Brain pericyte (primary cell): ENCODE data around the gene NRBF2.
"Not testable (repeated sequence)": the region's sequence is repeated elsewhere in the genome, so short reads cannot be mapped to it uniquely, and the experiment has no call there.

Experiments used
- DNase-seq: peaks from one replicate; pipeline ENCODE4 v3.0.0-alpha.2; 2012; ENCODE audit warnings: low read depth, low spot score

The NRBF2 gene

GRCh38 chr10:63133056-63133820, at the start of gene NRBF2:
Gene NRBF2 (plus strand): TSS chr10:63133328. CDS start chr10:63133471, 143 bp downstream.
- peak; percentile 96 for DNase-seq

DNA sequence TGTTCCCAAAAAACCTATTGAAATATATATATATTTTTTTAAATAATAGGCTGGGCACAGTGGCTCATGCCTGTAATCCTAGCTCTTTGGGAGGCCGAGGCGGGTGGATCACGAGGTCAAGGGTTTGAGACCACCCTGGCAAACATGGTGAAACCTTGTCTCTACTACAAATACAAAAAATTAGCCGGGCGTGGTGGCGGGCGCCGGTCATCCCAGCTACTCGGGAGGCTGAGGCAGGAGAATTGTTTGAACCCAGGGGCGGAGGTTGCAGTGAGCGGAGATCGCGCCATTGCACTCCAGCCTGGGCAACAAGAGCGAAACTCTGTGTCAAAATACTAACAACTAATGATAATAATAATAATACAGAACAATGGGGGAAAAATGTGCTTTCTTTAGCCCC, 49.7 kb upstream of the NRBF2 start:
- not testable (repeated sequence) for DNase-seq

DNA sequence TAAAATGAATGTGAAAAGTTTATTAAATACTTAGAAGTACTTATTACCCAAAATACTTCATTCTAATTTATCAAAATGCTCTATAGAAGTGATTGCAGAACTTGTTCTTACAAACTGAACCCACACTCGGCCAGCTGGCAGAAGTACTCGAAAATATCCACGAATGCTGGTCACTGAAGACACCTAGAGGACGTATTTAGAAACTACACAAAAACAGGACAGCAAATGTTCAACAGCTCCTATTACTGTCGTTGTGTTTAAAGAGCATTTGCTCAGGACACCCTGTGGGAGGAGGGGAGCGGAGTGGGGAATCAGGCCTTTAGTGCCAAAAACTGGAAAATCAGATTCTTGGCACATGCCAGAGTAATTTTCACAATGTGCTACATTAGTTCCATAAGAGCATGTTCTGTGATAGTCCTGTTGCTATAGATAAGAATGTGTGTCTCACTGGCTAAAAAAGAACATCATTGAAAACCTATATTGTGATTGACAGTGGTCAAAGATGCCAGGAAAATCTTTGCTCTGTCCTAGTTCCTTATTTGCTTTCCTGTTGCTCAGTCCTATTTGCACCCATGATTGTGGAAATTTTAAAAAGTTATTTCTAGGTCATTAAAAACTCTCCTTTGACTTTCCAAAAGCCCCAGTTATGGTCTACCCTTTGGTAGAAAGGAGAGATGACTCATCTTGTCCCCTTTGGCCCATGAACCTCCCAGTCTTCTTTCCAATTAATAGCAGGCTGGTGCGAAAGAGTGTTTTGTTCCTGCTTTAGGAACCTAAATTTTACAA, 49.0 kb upstream of the NRBF2 start:
- DNase-seq: peak; percentile 27

DNA sequence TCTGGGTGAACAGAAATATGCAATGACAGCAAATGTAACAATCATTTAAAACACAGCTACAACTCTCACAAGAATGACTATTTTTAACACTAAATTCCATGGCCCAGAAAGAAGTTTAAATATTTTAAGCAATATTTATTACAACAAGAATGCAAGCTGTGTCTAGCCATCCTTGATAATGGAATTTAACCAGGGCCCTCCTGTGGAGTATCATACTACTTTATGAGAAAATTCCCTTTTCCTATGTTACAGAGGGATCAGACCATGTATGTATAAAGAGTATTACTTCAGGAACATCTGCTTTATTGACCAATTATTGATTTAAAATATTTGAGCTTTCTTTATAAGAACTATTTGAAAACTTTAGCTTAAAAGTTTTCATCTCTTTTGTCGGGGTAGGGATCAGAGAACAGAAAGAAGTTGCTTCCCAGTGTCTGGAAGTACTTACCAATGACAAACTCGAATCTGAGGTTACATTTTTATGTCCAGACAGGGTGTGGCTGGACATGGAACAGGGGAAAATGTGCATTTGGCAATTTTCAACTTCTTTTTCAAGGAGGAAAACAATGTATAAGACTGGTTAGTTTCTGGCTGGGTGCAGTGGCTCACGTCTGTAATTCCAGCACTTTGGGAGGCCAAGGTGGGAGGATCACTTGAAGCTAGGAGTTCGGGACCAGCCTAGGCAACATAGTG, 48.3 kb upstream of the NRBF2 start:
- no peak for DNase-seq

DNA sequence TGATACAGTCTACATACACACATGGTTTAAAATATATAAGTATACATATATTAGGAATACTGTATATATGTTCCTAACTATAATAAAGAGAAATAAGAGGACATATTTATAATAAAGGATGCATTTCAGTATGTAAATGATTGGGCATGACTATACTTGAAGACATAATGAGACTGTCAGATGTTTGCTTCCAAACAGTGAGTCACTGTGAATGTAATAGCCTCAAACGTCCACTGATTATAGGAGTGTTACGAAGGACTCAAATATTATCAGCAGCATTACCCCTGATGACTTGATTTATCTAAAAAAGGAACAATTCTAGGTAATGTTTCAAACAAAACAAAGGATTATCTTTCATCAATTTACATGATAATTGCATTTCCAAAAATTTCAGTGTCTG, 39.9 kb upstream of the NRBF2 start:
- DNase-seq: no peak

GRCh38 chr10:63094405-63094804, 38.7 kb upstream of the NRBF2 start:
- DNase-seq: no peak

GRCh38 chr10:63094881-63095280, 38.2 kb upstream of the NRBF2 start:
- DNase-seq: no peak

GRCh38 chr10:63099734-63100133, 33.4 kb upstream of the NRBF2 start:
- no peak for DNase-seq

- DNase-seq: not testable (repeated sequence)
These were observed 32.0 kb upstream of the NRBF2 start for GRCh38 chr10:63101091-63101490.

DNA sequence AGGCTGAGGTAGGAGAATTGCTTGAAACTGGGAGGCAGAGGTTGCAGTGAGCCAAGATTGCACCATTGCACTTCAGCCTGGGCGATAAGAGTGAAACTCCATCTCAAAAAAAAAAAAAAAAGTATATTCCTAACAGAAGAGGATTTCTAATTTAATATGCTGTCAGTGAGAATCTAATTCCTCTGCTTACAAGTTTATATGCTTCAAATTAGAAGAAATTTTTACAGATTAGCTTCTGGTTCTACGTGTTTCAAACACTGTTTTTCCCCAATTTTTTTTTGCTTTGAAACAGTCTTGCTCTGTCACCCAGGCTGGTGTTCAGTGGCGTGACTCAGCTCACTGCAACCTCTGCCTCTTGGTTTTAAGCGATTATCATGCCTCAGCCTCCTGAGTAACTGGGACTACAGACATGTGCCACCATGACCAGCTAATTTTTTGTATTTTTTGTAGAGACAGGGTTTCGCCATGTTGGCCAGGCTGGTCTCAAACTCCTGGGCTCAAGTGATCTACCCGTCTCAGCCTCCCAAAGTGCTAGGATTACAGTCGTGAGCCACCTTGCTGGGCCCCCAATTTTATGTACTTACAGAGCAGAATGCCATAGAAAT, 30.7 kb upstream of the NRBF2 start:
- not testable (repeated sequence) for DNase-seq

DNA sequence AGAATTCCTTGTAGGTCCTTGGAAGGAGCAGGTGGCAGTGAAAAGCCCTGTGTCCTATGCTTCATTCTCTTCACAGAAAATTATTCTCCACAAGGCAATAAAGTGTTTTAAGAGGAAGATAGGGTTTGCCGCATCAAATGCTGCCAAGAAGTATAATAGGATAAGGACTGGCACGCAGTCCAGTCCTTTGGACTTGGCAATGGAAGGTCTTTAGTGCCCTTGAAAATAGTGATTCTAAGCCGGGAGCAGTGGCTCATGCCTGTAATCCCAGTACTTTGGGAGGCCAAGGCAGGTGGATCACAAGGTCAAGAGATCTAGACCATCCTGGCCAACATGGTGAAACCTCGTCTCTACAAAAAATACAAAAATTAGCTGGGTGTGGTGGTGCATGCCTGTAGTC, 29.9 kb upstream of the NRBF2 start:
- DNase-seq: not testable (repeated sequence)

DNA sequence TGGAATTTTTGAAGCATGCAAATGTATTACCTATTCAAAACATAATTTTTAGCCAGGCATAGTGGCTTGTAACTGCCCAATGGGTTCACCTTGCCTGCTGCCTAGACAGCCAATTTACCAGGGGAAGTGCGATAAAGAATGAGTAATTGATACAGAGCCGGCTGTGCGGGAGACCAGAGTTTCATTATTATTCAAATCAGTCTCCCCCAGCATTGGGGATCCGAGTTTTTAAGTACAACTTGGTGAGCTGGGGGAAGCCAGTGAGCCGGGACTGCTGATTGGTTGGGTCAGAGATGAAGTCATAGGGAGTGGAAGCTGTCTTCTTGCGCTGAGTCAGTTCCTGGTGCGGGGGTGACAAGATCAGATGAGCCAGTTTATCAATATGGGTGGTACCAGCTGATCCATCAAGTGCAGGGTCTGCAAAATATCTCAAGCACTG, 29.1 kb upstream of the NRBF2 start:
- DNase-seq: no peak

- DNase-seq: no peak
These were observed 27.7 kb upstream of the NRBF2 start for GRCh38 chr10:63105225-63106110.

GRCh38 chr10:63106111-63106755, 26.9 kb upstream of the NRBF2 start:
- DNase-seq: peak; percentile 41

DNA sequence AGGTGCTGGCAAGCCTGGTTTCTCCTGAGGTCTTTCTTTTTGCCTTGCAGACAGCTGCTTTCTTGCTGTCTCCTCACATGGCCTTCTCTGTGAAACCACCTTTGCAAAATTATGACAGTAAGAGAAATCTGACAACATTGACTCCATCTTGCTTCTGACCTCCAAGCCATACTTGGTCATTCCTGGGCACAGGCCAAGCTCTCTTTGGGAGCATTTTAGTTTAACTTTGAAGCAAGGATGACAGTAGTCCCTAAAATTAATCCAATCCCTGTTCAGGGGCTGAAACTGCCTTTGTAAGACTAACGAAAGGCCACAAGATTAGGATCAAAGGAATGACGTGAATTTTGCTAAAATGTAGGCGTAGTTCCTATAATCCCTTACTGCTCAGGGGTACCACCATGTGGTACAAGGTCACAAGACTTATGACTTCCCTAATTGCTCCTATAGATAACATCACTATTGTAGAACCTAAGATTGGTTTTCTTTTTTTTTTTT, 25.1 kb upstream of the NRBF2 start:
- no peak for DNase-seq

- DNase-seq: no peak
These were observed 22.2 kb upstream of the NRBF2 start for GRCh38 chr10:63110940-63111339.

DNA sequence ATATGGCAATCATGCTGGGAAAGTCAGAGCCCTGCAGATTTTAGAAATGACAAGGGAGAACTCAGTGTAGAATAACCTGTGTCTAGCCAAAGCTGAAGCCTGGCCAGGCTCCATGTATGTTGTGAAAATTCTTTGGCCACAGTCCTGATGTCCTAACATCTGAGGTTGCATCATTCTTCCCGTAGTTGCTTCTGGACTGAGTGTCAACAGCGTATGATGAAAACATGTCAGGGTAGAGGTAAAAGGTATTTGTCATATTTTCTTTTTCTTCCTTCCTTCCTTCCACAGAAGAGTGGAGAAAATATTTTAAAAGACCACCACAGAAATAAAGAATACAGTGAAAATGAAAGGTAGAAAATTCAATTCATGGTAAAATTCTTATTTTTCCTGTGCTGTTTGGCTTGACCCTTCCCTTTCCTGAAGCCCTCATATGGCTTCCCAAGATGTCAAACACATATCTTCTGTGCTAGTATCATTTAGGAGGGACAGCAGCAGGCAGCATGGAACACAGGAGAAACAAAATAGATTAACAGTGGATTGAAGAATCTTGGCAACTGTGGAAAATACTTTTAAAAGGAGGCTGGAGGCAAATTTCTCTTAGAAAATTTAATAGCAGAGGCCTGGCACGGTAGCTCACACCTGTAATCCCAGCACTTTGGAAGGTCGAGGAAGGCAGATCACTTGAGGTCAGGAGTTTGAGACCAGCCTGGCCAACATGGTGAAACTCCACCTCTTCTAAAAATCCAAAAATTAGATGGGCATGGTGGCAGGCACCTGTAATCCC, 18.9 kb upstream of the NRBF2 start:
- no peak for DNase-seq

DNA sequence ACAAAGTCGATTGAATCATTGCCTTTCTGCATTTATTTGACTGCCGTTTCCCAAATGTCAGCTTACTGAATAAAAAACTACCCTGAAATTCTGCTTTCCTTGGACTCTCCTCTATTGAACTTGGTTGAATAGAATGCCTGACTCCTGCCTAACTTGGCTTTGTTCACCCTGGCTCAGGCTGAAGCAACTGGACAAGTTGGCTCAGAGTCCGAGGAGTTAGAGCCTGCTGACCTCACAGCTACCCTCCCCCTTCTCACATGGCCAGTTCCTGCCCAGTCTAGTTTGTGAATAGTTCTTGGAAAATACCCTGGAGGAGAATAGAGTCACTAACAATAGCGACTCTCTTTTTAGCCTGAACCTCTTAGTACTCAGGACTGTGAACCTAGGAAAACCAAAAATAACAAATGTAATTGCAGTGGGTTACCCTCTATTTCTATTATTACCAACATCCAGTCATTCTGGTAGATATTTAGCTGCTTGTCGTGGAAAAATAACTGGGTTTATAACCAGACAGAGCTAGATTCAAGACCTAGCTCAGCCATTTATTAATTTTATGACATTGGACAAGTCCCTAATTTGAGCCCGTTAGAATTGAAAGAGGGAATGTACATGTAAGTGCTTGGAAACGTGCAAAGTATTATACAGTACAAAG, 17.3 kb upstream of the NRBF2 start:
- DNase-seq: no peak
